H1 (cell line): ENCODE measurements around the gene PDE9A. TPM values are rescaled to one million over a fixed set of nuclear protein-coding genes. Genes with fewer than 3 reads are reported as not detected.

Source experiments
- CTCF ChIA-PET: fragments of 300-600 bp; sonication (Branson Sonifier 250); formaldehyde crosslinking; loops from one replicate; lab custom pipeline; 2021; ENCODE audit not compliant: partially characterized antibody; lab: Charles Lee
- POLR2A ChIA-PET: fragments of 300-600 bp; sonication (Branson Sonifier 250); formaldehyde crosslinking; loops from one replicate; lab custom pipeline; 2021; ENCODE audit warnings: inconsistent platforms; ENCODE audit not compliant: partially characterized antibody; lab: Charles Lee
- DNase-seq, 2 experiments: peaks; one replicate each; pipeline versions ENCODE4 v3.0.0 to v3.0.0-alpha.2; 2010 to 2022; ENCODE audit warnings: low spot score in 2 of 2, low read depth in 1 of 2, mixed read lengths in 1 of 2
- FAIRE-seq: peaks from 2 replicates; lab custom pipeline; 2011; peaks lifted over from hg19 to GRCh38; lab: Jason Lieb, UNC
- H2AFZ ChIP-seq: 2 replicates; pipeline ENCODE4 v1.8.1; 2012; ENCODE audit warnings: low read length, inconsistent platforms
- H2AK5ac ChIP-seq: 2 replicates; pipeline ENCODE4 v1.6.1; 2013; ENCODE audit warnings: low read depth, low read length
- H2BK120ac ChIP-seq: replicated peaks from 2 replicates; pipeline ENCODE3; 2013; ENCODE audit warnings: low read depth, low read length, inconsistent platforms
- H2BK12ac ChIP-seq: 2 replicates; pipeline ENCODE4 v1.6.1; 2013; ENCODE audit warnings: low read depth, low read length
- H2BK15ac ChIP-seq: 2 replicates; pipeline ENCODE4 v1.6.1; 2013; ENCODE audit warnings: low read length
- H2BK20ac ChIP-seq: 2 replicates; pipeline ENCODE4 v1.6.1; 2013; ENCODE audit warnings: low read length
- H2BK5ac ChIP-seq: 2 replicates; pipeline ENCODE4 v1.6.1; 2013; ENCODE audit warnings: low read depth, low read length
- H3K14ac ChIP-seq: 2 replicates; pipeline ENCODE4 v1.6.1; 2013; ENCODE audit warnings: inconsistent platforms; ENCODE audit not compliant: insufficient read length
- H3K18ac ChIP-seq: 2 replicates; pipeline ENCODE4 v1.6.1; 2013; ENCODE audit warnings: low read length; ENCODE audit errors: extremely low read depth
- H3K23ac ChIP-seq: 2 replicates; pipeline ENCODE4 v1.6.1; 2013; ENCODE audit warnings: inconsistent platforms; ENCODE audit not compliant: insufficient read length
- H3K23me2 ChIP-seq: 2 replicates; pipeline ENCODE4 v1.6.1; 2013; ENCODE audit warnings: low read depth, low read length
- H3K27ac ChIP-seq: 2 replicates; pipeline ENCODE4 v1.6.1; 2011; ENCODE audit warnings: low read depth, low read length, inconsistent platforms
- H3K27me3 ChIP-seq, 4 experiments: replicated peaks in 1 of 4; 1 replicate in 1 of 4; 2 replicates in 3 of 4; pipeline versions ENCODE4 v1.6.1 to v1.8.1; 2011 to 2013; ENCODE audit warnings: low read length in 3 of 4, mild to moderate bottlenecking in 3 of 4, inconsistent platforms in 2 of 4, mixed read lengths in 2 of 4, moderate library complexity in 1 of 4; ENCODE audit not compliant: control insufficient read depth in 3 of 4, insufficient read depth in 3 of 4; ENCODE audit errors: extremely low read depth in 1 of 4
- H3K36me3 ChIP-seq, 4 experiments: 2 replicates each; pipeline versions ENCODE4 v1.6.1 to v1.8.1; 2011 to 2013; ENCODE audit warnings: mild to moderate bottlenecking in 4 of 4, low read length in 3 of 4, moderate library complexity in 2 of 4, control low read depth in 1 of 4, inconsistent platforms in 1 of 4; ENCODE audit not compliant: insufficient read depth in 4 of 4, control insufficient read depth in 2 of 4
- H3K4ac ChIP-seq: replicated peaks from 2 replicates; pipeline ENCODE3; 2013; ENCODE audit warnings: low read length, low read depth, mixed read lengths, inconsistent platforms; ENCODE audit not compliant: insufficient read length
- H3K4me1 ChIP-seq, 4 experiments: replicated peaks in 1 of 4; 1 replicate in 1 of 4; 2 replicates in 3 of 4; pipeline versions ENCODE4 v1.6.1 to v1.8.1; 2011 to 2013; ENCODE audit warnings: low read length in 3 of 4, inconsistent platforms in 2 of 4, mixed read lengths in 1 of 4; ENCODE audit not compliant: insufficient read depth in 4 of 4, control insufficient read depth in 3 of 4
- H3K4me2 ChIP-seq, 2 experiments: 2 replicates each; pipeline versions ENCODE4 v1.6.1 to v1.8.1; 2011 to 2013; ENCODE audit warnings: low read depth in 2 of 2, low read length in 2 of 2, control low read depth in 1 of 2, inconsistent platforms in 1 of 2, mild to moderate bottlenecking in 1 of 2; ENCODE audit not compliant: insufficient read depth in 1 of 2
- H3K4me3 ChIP-seq, 4 experiments: fragments of 200-600, 300-600 bp in 1 of 4; sonication (generic), shearing (Covaris generic), sonication (Bioruptor Twin) in 1 of 4; 2 replicates each; pipeline versions ENCODE4 v1.5.1 to v1.8.1; 2011 to 2016; ENCODE audit warnings: low read length in 4 of 4, low read depth in 3 of 4, control low read depth in 2 of 4, inconsistent platforms in 2 of 4, mild to moderate bottlenecking in 2 of 4, mixed read lengths in 1 of 4, moderate library complexity in 1 of 4; ENCODE audit not compliant: insufficient read depth in 2 of 4; ENCODE audit errors: extremely low read depth in 1 of 4
- H3K56ac ChIP-seq: replicated peaks from 2 replicates; pipeline ENCODE3; 2013; ENCODE audit warnings: low read depth, mild to moderate bottlenecking, mixed read lengths, low read length, inconsistent platforms; ENCODE audit not compliant: insufficient read length
- H3K79me1 ChIP-seq: 2 replicates; pipeline ENCODE4 v1.6.1; 2013; ENCODE audit warnings: low read depth, low read length, control low read depth
- H3K79me2 ChIP-seq, 2 experiments: 2 replicates each; pipeline versions ENCODE4 v1.6.1 to v1.8.1; 2012 to 2013; ENCODE audit warnings: low read length in 2 of 2, mild to moderate bottlenecking in 2 of 2, inconsistent platforms in 1 of 2; ENCODE audit not compliant: insufficient read depth in 2 of 2, control insufficient read depth in 1 of 2
- H3K9ac ChIP-seq, 4 experiments: replicated peaks in 1 of 4; 1 replicate in 1 of 4; 2 replicates in 3 of 4; pipeline versions ENCODE4 v1.6.1 to v1.8.1; 2011 to 2013; ENCODE audit warnings: low read depth in 3 of 4, low read length in 3 of 4, control low read depth in 2 of 4, mild to moderate bottlenecking in 2 of 4, moderate library complexity in 2 of 4, inconsistent platforms in 1 of 4; ENCODE audit errors: extremely low read depth in 1 of 4
- H3K9me3 ChIP-seq, 2 experiments: 2 replicates each; pipeline versions ENCODE4 v1.6.1 to v1.8.1; 2012 to 2013; ENCODE audit warnings: mild to moderate bottlenecking in 2 of 2, moderate library complexity in 2 of 2, control low read depth in 1 of 2, inconsistent platforms in 1 of 2, low read depth in 1 of 2, low read length in 1 of 2, mixed read lengths in 1 of 2; ENCODE audit not compliant: insufficient read depth in 2 of 2
- H4K20me1 ChIP-seq, 2 experiments: replicated peaks in 1 of 2; 2 replicates each; pipeline versions ENCODE3 to v1.8.1; 2011 to 2013; ENCODE audit warnings: inconsistent platforms in 2 of 2, low read length in 2 of 2, mild to moderate bottlenecking in 1 of 2; ENCODE audit not compliant: insufficient read depth in 2 of 2, control insufficient read depth in 1 of 2
- H4K5ac ChIP-seq: 2 replicates; pipeline ENCODE4 v1.6.1; 2013; ENCODE audit warnings: low read length, low read depth, mixed read lengths, inconsistent platforms; ENCODE audit not compliant: insufficient read length
- H4K8ac ChIP-seq: 2 replicates; pipeline ENCODE4 v1.8.0; 2013; ENCODE audit warnings: mild to moderate bottlenecking, moderate library complexity, low read length, inconsistent platforms; ENCODE audit not compliant: insufficient read depth; ENCODE audit errors: extremely low read depth
- H4K91ac ChIP-seq: replicated peaks from 2 replicates; pipeline ENCODE3; 2013; ENCODE audit warnings: low read length, mixed read lengths, inconsistent platforms; ENCODE audit not compliant: insufficient read length
- BCL11A ChIP-seq, 2 experiments: IDR thresholded peaks; one replicate each; pipeline ENCODE4 v1.6.1; 2011; ENCODE audit warnings: low read depth in 2 of 2, low read length in 2 of 2, mild to moderate bottlenecking in 2 of 2
- CTBP2 ChIP-seq: IDR thresholded peaks from 2 replicates; pipeline ENCODE4 v1.7.0; 2011; ENCODE audit warnings: borderline replicate concordance, mild to moderate bottlenecking, moderate library complexity, mixed read lengths, low read length; ENCODE audit not compliant: insufficient read depth, insufficient read length
- POLR2AphosphoS5 ChIP-seq: IDR thresholded peaks from 2 replicates; pipeline ENCODE4 v1.6.1; 2011; ENCODE audit warnings: low read depth, low read length
- RNF2 ChIP-seq: fragments of 200-900, 300-1000 bp; sonication (generic); IDR thresholded peaks from 2 replicates; pipeline ENCODE4 v1.7.1; 2016; ENCODE audit warnings: borderline replicate concordance, low read depth, mild to moderate bottlenecking, antibody characterized with exemption, low read length; ENCODE audit not compliant: poor library complexity, severe bottlenecking; ENCODE audit errors: missing control alignments
- RXRA ChIP-seq: IDR thresholded peaks from 2 replicates; pipeline ENCODE4 v1.6.1; 2011; ENCODE audit warnings: low read depth, mild to moderate bottlenecking, low read length, moderate library complexity; ENCODE audit not compliant: insufficient read depth
- SAP30 ChIP-seq: fragments of 300-600 bp; sonication (generic); IDR thresholded peaks from 2 replicates; pipeline ENCODE4 v1.7.1; 2012; ENCODE audit warnings: low read length, moderate library complexity, mild to moderate bottlenecking, inconsistent platforms; ENCODE audit not compliant: insufficient read depth, insufficient replicate concordance
- SP4 ChIP-seq: IDR thresholded peaks from 2 replicates; pipeline ENCODE4 v1.6.1; 2012; ENCODE audit warnings: low read length, inconsistent platforms
- TBP ChIP-seq: IDR thresholded peaks from 2 replicates; pipeline ENCODE4 v1.6.1; 2011; ENCODE audit warnings: low read depth, low read length, improper control_type of control experiment
- WGBS, 2 experiments: shearing (Covaris generic) in 1 of 2; methylation state at CpG; one replicate each; pipeline versions ENCODE4 v1.1.6 to v1.1.7; 2013 to 2015; ENCODE audit warnings: low lambda C conversion rate in 2 of 2, mixed read lengths in 2 of 2, inconsistent platforms in 1 of 2, low coverage in 1 of 2, missing lambda C conversion rate in 1 of 2; ENCODE audit not compliant: insufficient replicate concordance in 2 of 2, insufficient coverage in 1 of 2, insufficient read length in 1 of 2; ENCODE audit errors: extremely low coverage in 1 of 2, missing lambda C conversion rate in 1 of 2; 5-methylcytosine and 5-hydroxymethylcytosine counted together
- polyA plus RNA-seq, 7 experiments: library from polyadenylated mRNA; depleted of rRNA in 3 of 7; stranded (reverse) in 5 of 7; unstranded in 2 of 7; fragments of >200 nt in 5 of 7; fragments of 200-250 nt in 2 of 7; gene quantifications; 1 replicate in 5 of 7; 2 replicates in 1 of 7; 4 replicates in 1 of 7; pipeline versions ENCODE4 v1.2.1 to v1.2.3, GENCODE V29; 2011 to 2013; ENCODE audit warnings: missing spikeins in 2 of 7, mixed read lengths in 2 of 7
- total RNA-seq: library from RNA; stranded (reverse); fragmentation: NEBNext Ultra II Directional; extraction: Animal tissue kit (Norgen Biotek cat#: 25700); gene quantifications from 2 replicates; pipeline ENCODE4 v1.2.1, GENCODE V29; 2021
- TF ChIP-seq, protein P1 (sequence below): IDR thresholded peaks from 2 replicates; pipeline ENCODE4 v1.6.1; 2011; ENCODE audit warnings: low read depth, mild to moderate bottlenecking, low read length; ENCODE audit not compliant: insufficient read depth
- TF ChIP-seq, protein P2 (sequence below): IDR thresholded peaks from 2 replicates; pipeline ENCODE4 v1.6.1; 2012; ENCODE audit warnings: inconsistent platforms

Gene PDE9A
- total and polyA plus RNA-seq, 2 of the 8 experiments (the other 6 are each of a cell fraction or from before 2014, with no cell fraction given) = 39.2 to 45.9 TPM

DNA sequence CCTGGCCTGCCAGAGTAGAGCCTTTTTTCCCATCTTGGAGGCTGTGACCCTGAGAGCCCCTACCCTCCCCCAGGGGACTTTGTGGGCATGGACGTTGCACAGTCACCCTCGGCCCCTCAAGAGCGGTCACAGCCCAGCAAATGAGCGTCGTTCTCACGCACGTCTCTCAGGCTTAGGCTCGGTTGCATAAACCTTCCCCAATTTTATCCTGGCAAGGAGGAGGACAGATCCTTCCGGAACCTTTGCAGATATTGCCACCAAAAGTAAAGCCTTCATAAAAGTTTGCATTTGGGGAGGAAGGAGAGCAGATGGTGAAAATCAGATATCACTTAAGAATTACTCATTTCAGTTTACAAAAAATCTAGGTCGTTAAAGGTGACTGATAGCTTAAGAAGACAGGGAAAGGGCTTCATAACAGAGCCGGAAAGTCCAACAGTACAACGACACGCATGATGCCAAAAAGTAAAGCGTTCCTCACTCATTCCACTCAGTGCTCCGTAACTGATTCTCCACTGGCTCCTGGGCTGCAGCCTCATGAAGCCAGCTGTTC lies 29.3 kb downstream of the PDE9A start:
- H4K20me1 ChIP-seq = peaks cover 9 to 19% of the 10 kb centered on the region in 2 experiments
- CTCF ChIA-PET = interaction anchor here (0.7 to 3.4 kb wide), 8 partner anchors 14 to 116 kb away, joined by 3 to 19 read pairs (median 3); partner anchors contain the start of gene PDE9A
- no peak for TF ChIP-seq POLR2AphosphoS5
- TF ChIP-seq, protein P1, sequence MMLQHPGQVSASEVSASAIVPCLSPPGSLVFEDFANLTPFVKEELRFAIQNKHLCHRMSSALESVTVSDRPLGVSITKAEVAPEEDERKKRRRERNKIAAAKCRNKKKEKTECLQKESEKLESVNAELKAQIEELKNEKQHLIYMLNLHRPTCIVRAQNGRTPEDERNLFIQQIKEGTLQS = no peak
- TF ChIP-seq RNF2 = no peak
- TF ChIP-seq TBP = no peak
- TF ChIP-seq SP4 = no peak
- no peak for TF ChIP-seq BCL11A (IDR thresholded peaks at IDR 0.05; ENCODE audit: low read depth in 2 of 2, low read length in 2 of 2)
- no peak for TF ChIP-seq RXRA
- TF ChIP-seq SAP30 = no peak
- no peak for TF ChIP-seq CTBP2
- TF ChIP-seq, protein P2, sequence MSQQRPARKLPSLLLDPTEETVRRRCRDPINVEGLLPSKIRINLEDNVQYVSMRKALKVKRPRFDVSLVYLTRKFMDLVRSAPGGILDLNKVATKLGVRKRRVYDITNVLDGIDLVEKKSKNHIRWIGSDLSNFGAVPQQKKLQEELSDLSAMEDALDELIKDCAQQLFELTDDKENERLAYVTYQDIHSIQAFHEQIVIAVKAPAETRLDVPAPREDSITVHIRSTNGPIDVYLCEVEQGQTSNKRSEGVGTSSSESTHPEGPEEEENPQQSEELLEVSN = no peak

More for the DNA sequence above, 29.3 kb downstream of the PDE9A start:
- Histone ChIP-seq H2BK20ac (no peak overlapping the region), H4K8ac (no peak overlapping the region), H3K9ac (no peak overlapping the region), H3K56ac (no peak overlapping the region), H3K27ac (no peak overlapping the region), H2BK120ac (no peak overlapping the region), H3K79me2 (no peaks in the 10 kb centered on the region; a peak in 1 of 4 replicates), H3K4ac (no peak overlapping the region), H3K79me1 (peaks cover 2% of the 10 kb centered on the region; the same call in 1 of the 2 replicates), H3K27me3 (no peaks in the 10 kb centered on the region), H3K4me1 (peaks cover 0 to 6% (median 0%) of the 10 kb centered on the region in 4 experiments; a peak in 2 of 7 replicates), H4K91ac (no peak overlapping the region), H2BK5ac (no peak overlapping the region), H3K4me2 (no peak overlapping the region), H2AK5ac (no peak overlapping the region), H3K18ac (no peak overlapping the region), H3K9me3 (no peaks in the 10 kb centered on the region), H3K23ac (no peak overlapping the region), H3K14ac (no peak overlapping the region), H4K5ac (no peak overlapping the region), H3K23me2 (no peaks in the 10 kb centered on the region), H2AFZ (no peak overlapping the region), H3K36me3 (peaks cover 2 to 6% (median 3%) of the 10 kb centered on the region in 4 experiments; a peak in 5 of 8 replicates), H2BK15ac (no peak overlapping the region), H3K4me3 (no peak overlapping the region), H2BK12ac (no peak overlapping the region)
- DNase-seq (no peak), FAIRE-seq (no peak)
- 88% methylated on average over 15 of the region's 15 CpGs; no CpG with 5 or more reads in 1 of the 2 experiments for WGBS, 2 experiments
- POLR2A ChIA-PET = no interaction called here
